ENCODE measurements around the gene TXLNB.

TXLNB gene

DNA sequence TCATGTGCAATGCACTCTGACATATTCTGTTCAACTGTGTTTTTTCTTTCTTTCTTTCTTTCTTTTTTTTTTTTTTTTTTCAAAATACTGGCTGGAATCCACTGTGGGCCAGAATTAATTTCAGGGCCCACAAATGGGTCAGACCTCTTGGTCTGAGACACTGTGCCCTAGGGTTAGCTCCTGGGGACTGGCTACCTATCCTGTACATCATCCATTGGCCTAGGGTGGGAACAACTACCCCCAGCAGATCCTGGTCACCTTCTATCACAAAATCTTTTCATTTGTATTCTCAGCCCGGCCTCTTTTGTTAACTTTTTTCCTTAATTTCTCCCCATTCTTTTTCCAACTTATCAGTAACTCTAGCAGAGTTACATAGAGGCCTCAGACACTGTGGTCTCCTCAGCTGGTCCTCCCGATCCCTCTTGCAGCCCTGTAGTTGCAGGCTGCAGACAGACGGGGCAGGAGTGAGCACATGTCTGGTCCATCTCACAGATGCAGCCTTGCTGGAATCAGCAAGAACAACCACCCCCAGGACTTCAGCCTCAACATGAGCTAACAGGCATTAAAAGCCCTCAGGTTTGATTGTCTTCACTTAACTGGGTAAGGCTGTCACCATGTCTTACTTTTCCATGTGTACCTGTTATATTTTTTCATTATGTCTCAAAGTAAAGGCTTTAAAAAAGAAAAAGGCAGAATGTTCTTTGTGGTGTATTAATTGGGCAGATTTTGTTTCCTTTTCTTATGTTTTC lies 41.3 kb downstream of the TXLNB start:
- Histone ChIP-seq H3K36me3 (ENCODE audit: control insufficient read depth, insufficient read depth, low read length) (no peaks in the 10 kb centered on the region), H3K27ac (ENCODE audit: low read depth, low read length, severe bottlenecking) (no peak overlapping the region), H3K4me1 (ENCODE audit: control insufficient read depth, insufficient read depth, low read length, poor library complexity, severe bottlenecking) (no peaks in the 10 kb centered on the region), H3K4me3 (ENCODE audit: extremely low read depth, insufficient read depth, low read length, poor library complexity, severe bottlenecking) (no peak overlapping the region), H3K9me3 (ENCODE audit: control insufficient read depth, low read length) (no peaks in the 10 kb centered on the region)
- WGBS, 2 experiments (ENCODE audit: insufficient coverage in 2 of 2) = 28 to 30% methylated on average over 3 of the region's 3 CpGs

GRCh38 chr6:139249395-139249794 lies 42.4 kb downstream of the TXLNB start:
- no peak overlapping the region for H3K4me3 ChIP-seq (ENCODE audit: extremely low read depth, insufficient read depth, low read length, poor library complexity, severe bottlenecking)
- 86 to 91% methylated on average over 3 of the region's 4 CpGs for WGBS, 2 experiments (ENCODE audit: insufficient coverage in 2 of 2)
- no peak overlapping the region for H3K27ac ChIP-seq (ENCODE audit: low read depth, low read length, severe bottlenecking)
- no peaks in the 10 kb centered on the region for H3K9me3 ChIP-seq (ENCODE audit: control insufficient read depth, low read length)
- H3K36me3 ChIP-seq (ENCODE audit: control insufficient read depth, insufficient read depth, low read length) = no peaks in the 10 kb centered on the region
- no peaks in the 10 kb centered on the region for H3K4me1 ChIP-seq (ENCODE audit: control insufficient read depth, insufficient read depth, low read length, poor library complexity, severe bottlenecking)

DNA sequence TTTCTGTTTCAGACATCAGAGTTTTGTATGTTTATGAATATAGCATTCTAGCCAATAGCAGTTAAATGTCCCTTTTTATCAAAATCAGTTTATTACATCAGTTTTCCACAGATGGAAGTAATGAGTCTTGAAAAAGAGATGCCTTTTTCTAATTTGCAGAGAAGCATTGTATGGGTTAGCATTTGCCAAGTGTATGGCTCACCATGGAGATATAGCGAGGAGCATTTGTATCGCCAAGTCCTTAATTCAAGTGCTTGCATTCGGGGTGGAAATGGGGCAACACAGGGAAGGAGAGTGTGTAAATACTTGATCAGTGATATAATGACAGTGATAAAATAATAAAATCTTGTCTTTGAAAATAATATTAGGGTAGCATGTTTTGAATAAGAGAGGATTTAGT lies 42.9 kb downstream of the TXLNB start:
- no peak overlapping the region for H3K4me3 ChIP-seq (ENCODE audit: extremely low read depth, insufficient read depth, low read length, poor library complexity, severe bottlenecking)
- H3K4me1 ChIP-seq (ENCODE audit: control insufficient read depth, insufficient read depth, low read length, poor library complexity, severe bottlenecking) = no peaks in the 10 kb centered on the region
- no peaks in the 10 kb centered on the region for H3K36me3 ChIP-seq (ENCODE audit: control insufficient read depth, insufficient read depth, low read length)
- 88 to 100% methylated on average over 3 of the region's 3 CpGs for WGBS, 2 experiments (ENCODE audit: insufficient coverage in 2 of 2)
- H3K27ac ChIP-seq (ENCODE audit: low read depth, low read length, severe bottlenecking) = no peak overlapping the region
- H3K9me3 ChIP-seq (ENCODE audit: control insufficient read depth, low read length) = no peaks in the 10 kb centered on the region

DNA sequence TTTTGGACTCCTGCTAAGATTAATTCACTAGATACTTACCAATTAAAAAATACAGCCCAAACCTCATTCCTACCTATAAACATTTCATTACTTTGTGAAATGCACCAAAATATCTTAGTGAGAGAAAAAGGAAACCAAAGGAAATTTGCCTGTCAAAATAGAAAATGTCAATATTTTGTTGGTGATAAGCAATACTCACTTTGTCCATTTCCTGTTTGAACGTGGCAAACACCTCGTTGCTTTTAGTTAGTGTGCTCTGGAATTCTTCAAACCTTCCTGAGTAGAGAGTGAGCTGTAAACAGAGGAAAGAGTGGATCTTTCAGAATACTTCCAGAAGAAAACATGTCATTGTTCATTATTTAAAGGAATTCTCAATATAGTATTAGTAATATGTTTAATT lies 44.2 kb downstream of the TXLNB start:
- 100% methylated on average over 1 of the region's 2 CpGs; no CpG with 5 or more reads in 1 of the 2 experiments for WGBS, 2 experiments (ENCODE audit: insufficient coverage in 2 of 2)
- Histone ChIP-seq H3K4me3 (ENCODE audit: extremely low read depth, insufficient read depth, low read length, poor library complexity, severe bottlenecking) (no peak overlapping the region), H3K27ac (ENCODE audit: low read depth, low read length, severe bottlenecking) (no peak overlapping the region), H3K9me3 (ENCODE audit: control insufficient read depth, low read length) (no peaks in the 10 kb centered on the region), H3K4me1 (ENCODE audit: control insufficient read depth, insufficient read depth, low read length, poor library complexity, severe bottlenecking) (no peaks in the 10 kb centered on the region), H3K36me3 (ENCODE audit: control insufficient read depth, insufficient read depth, low read length) (no peaks in the 10 kb centered on the region)

DNA sequence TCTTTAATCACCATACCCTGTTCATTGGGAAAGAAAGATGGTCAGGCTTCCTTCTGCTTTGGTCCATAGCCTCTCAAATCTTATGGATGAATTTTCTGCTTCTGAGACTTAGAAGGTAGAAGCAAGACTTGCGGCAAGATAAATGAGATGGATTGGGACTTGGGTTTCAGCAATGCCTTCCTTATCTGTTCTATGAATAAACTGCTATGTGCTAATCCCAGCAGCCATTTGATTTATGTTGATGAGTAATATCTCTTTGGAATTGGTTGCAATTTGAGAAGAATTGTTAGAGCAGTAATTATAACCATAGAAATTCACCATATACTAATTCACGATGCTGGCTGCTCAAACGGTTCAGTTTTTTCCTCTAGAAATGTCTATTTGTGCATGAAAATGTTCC lies 48.3 kb downstream of the TXLNB start:
- Histone ChIP-seq H3K4me3 (ENCODE audit: extremely low read depth, insufficient read depth, low read length, poor library complexity, severe bottlenecking) (no peak overlapping the region), H3K27ac (ENCODE audit: low read depth, low read length, severe bottlenecking) (no peak overlapping the region), H3K9me3 (ENCODE audit: control insufficient read depth, low read length) (no peaks in the 10 kb centered on the region), H3K4me1 (ENCODE audit: control insufficient read depth, insufficient read depth, low read length, poor library complexity, severe bottlenecking) (no peaks in the 10 kb centered on the region), H3K36me3 (ENCODE audit: control insufficient read depth, insufficient read depth, low read length) (no peaks in the 10 kb centered on the region)
- WGBS, 2 experiments (ENCODE audit: insufficient coverage in 2 of 2) = 88% methylated on average over 2 of the region's 3 CpGs; no CpG with 5 or more reads in 1 of the 2 experiments

DNA sequence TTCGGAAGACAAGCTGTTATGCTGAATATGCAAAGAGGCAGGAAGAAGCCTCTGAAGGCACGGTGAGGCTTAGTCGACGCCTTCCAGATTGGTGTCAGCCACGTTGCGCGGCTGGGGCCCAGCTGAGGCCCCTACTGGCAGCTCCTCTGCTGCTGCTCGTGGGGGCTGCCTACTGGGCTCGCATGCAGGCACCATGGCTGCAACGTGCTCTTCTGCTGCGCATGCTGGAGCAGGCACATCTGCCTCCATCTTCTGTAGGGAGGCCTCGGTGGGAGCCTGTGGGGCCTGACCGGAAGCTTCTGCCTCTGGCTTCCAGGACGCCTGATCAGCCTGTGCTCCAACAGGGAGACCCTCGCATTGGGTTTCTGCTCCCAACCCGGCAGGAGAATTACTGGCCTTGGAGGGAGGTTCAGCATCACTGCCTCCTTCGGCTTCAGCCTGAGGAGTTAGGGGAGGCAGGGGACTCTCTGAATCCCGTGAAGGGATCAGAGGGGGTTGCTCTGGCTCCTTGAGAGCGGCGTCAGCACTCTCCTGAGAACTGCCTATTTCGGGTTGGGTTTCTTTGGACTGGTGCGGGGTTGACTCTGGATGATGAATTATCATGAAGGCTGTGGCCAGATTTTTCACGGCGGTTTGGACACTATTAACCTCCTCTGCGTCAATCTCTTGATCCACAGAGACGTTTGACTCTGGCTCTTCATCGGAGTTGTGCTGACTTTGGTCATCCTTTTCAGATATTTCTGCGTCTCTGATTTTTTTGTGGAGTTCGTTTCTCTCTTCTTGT lies 49.1 kb downstream of the TXLNB start:
- Histone ChIP-seq H3K36me3 (ENCODE audit: control insufficient read depth, insufficient read depth, low read length) (no peaks in the 10 kb centered on the region), H3K9me3 (ENCODE audit: control insufficient read depth, low read length) (no peaks in the 10 kb centered on the region), H3K4me1 (ENCODE audit: control insufficient read depth, insufficient read depth, low read length, poor library complexity, severe bottlenecking) (no peaks in the 10 kb centered on the region), H3K4me3 (ENCODE audit: extremely low read depth, insufficient read depth, low read length, poor library complexity, severe bottlenecking) (no peak overlapping the region), H3K27ac (ENCODE audit: low read depth, low read length, severe bottlenecking) (no peak overlapping the region)
- WGBS, 2 experiments (ENCODE audit: insufficient coverage in 2 of 2) = 94 to 95% methylated on average over 21 to 28 of the region's 29 CpGs

DNA sequence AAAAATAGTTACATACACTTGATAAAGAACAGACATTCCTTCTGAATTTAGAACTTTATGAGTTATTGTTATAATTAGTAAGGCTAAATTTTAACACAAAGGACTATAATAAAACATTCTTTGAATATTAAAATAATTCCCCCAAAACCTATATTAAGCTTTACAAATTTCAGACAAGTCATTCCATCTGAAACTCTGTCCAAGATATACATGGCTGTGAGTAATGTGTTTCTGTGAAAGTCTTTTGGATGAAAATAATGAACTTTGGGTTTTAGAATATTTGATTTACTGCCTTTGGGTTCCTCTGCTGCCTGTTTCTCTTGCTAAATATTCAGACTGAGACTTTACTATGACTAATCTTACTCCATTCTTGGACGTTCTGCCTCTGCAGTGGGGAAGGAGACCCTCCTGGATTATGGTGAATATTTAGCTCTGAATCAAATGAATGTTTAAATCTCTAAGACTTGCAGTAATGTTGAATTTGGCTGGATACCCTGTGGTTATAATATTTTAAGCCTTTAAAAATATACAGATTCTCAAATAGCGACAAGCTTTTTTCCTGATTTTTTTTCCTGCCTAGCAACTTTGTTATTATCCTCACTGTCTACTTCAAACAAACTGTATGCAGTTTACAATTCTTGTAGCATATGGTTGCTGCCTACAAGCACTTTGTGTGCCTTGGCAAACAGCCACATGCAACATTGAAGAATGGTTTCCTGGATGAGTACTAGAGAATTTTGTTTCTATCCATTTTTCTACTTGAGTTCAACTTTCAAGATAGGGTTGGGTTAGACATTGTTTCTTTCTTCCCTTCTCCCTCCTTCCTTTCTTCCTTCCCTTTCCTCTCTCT lies 51.4 kb downstream of the TXLNB start:
- Histone ChIP-seq H3K4me1 (ENCODE audit: control insufficient read depth, insufficient read depth, low read length, poor library complexity, severe bottlenecking) (no peaks in the 10 kb centered on the region), H3K4me3 (ENCODE audit: extremely low read depth, insufficient read depth, low read length, poor library complexity, severe bottlenecking) (no peak overlapping the region), H3K9me3 (ENCODE audit: control insufficient read depth, low read length) (no peaks in the 10 kb centered on the region), H3K27ac (ENCODE audit: low read depth, low read length, severe bottlenecking) (no peak overlapping the region), H3K36me3 (ENCODE audit: control insufficient read depth, insufficient read depth, low read length) (no peaks in the 10 kb centered on the region)
- 100% methylated on average over 1 of the region's 2 CpGs; no CpG with 5 or more reads in 1 of the 2 experiments for WGBS, 2 experiments (ENCODE audit: insufficient coverage in 2 of 2)

DNA sequence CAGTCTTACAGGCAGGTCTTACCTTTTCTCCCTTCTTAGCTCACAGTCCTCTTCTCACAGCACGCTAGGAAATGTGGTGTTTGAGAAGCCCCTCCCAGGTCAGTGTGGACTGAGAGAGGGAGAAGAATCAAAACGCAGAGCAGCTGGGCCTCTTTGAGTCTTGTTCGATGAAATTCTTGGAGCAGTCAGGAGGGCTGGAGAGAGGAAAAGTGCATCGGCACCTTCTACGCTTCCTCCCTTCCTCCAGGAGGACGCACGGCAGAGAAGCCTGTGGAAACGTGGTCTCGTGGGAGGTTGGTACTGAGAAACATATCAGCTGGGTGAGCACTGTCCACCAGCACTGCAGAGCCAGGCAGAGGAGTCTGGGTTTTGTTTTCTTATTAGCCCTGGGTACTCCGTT lies 52.7 kb downstream of the TXLNB start:
- Histone ChIP-seq H3K9me3 (ENCODE audit: control insufficient read depth, low read length) (peaks cover 8% of the 10 kb centered on the region), H3K4me1 (ENCODE audit: control insufficient read depth, insufficient read depth, low read length, poor library complexity, severe bottlenecking) (no peaks in the 10 kb centered on the region), H3K27ac (ENCODE audit: low read depth, low read length, severe bottlenecking) (no peak overlapping the region), H3K4me3 (ENCODE audit: extremely low read depth, insufficient read depth, low read length, poor library complexity, severe bottlenecking) (no peak overlapping the region), H3K36me3 (ENCODE audit: control insufficient read depth, insufficient read depth, low read length) (no peaks in the 10 kb centered on the region)
- WGBS, 2 experiments (ENCODE audit: insufficient coverage in 2 of 2) = 85% methylated on average over 8 to 10 of the region's 10 CpGs

GRCh38 chr6:139236105-139236504 lies 55.7 kb downstream of the TXLNB start:
- H3K27ac ChIP-seq (ENCODE audit: low read depth, low read length, severe bottlenecking) = no peak overlapping the region
- no peaks in the 10 kb centered on the region for H3K4me1 ChIP-seq (ENCODE audit: control insufficient read depth, insufficient read depth, low read length, poor library complexity, severe bottlenecking)
- H3K4me3 ChIP-seq (ENCODE audit: extremely low read depth, insufficient read depth, low read length, poor library complexity, severe bottlenecking) = no peak overlapping the region
- no peaks in the 10 kb centered on the region for H3K36me3 ChIP-seq (ENCODE audit: control insufficient read depth, insufficient read depth, low read length)
- H3K9me3 ChIP-seq (ENCODE audit: control insufficient read depth, low read length) = peaks cover 8% of the 10 kb centered on the region
- WGBS, 2 experiments (ENCODE audit: insufficient coverage in 2 of 2) = 72 to 79% methylated on average over 3 to 4 of the region's 5 CpGs

GRCh38 chr6:139235661-139236060 lies 56.1 kb downstream of the TXLNB start:
- H3K4me3 ChIP-seq (ENCODE audit: extremely low read depth, insufficient read depth, low read length, poor library complexity, severe bottlenecking) = no peak overlapping the region
- no peaks in the 10 kb centered on the region for H3K36me3 ChIP-seq (ENCODE audit: control insufficient read depth, insufficient read depth, low read length)
- no peak overlapping the region for H3K27ac ChIP-seq (ENCODE audit: low read depth, low read length, severe bottlenecking)
- peaks cover 8% of the 10 kb centered on the region for H3K9me3 ChIP-seq (ENCODE audit: control insufficient read depth, low read length)
- H3K4me1 ChIP-seq (ENCODE audit: control insufficient read depth, insufficient read depth, low read length, poor library complexity, severe bottlenecking) = no peaks in the 10 kb centered on the region
- WGBS, 2 experiments (ENCODE audit: insufficient coverage in 2 of 2) = 86 to 96% methylated on average over 9 to 10 of the region's 12 CpGs

All from mesodermal cell (in vitro differentiated cells).